ENCODE data around the gene CDSN. TPM values are rescaled to one million over a fixed set of nuclear protein-coding genes. Genes with fewer than 3 reads are reported as not detected.

The CDSN gene
- total RNA-seq, 1 experiment from 2014 or later: 1.9 TPM

- BruUV-seq (replicated peaks): no TSS peak
- ChIA-PET POLR2A (ENCODE audit: unreplicated experiment) (no interaction called here), CTCF (interaction anchor here (0.7 kb wide), 1 partner anchor 594 kb away, joined by 4 read pairs; no protein-coding TSS in a partner anchor)
- H2AFZ ChIP-seq: no peak overlapping the region
- no peaks in the 10 kb centered on the region for H3K9me3 ChIP-seq (ENCODE audit: insufficient read depth, low read depth)
- no peaks in the 10 kb centered on the region for H3K36me3 ChIP-seq (ENCODE audit: low read depth)
- DNase-seq: no peak
- no peak overlapping the region for H3K4me2 ChIP-seq
- no peaks in the 10 kb centered on the region for H3K79me2 ChIP-seq (ENCODE audit: low read depth)
- no peaks in the 10 kb centered on the region for H4K20me1 ChIP-seq (ENCODE audit: insufficient read depth)
- H3K4me3 ChIP-seq: no peak overlapping the region
- H3K9me2 ChIP-seq (ENCODE audit: insufficient read depth): no peaks in the 10 kb centered on the region
- H3K27me3 ChIP-seq (ENCODE audit: insufficient read depth, low read depth): no peaks in the 10 kb centered on the region
- no peak for TF ChIP-seq EZH2 (IDR thresholded peaks at IDR 0.05; ENCODE audit: low read depth)
- no peak for TF ChIP-seq CTCF (conservative IDR thresholded peaks at IDR 0.05)
- no peak overlapping the region for H3K27ac ChIP-seq
- H3K4me1 ChIP-seq (replicated peaks; ENCODE audit: insufficient read depth): peaks cover 22% of the 10 kb centered on the region
- peaks cover 16% of the 10 kb centered on the region; the same call in 1 of the 2 replicates for H3F3A ChIP-seq (ENCODE audit: insufficient read depth, low read depth)
- intact Hi-C loops (cut with micrococcal nuclease; ENCODE audit: unreplicated experiment): no loop called here
Observed at GRCh38 chr6:31090275-31090972, 29.8 kb downstream of the CDSN start.

GRCh38 chr6:31087494-31088089 is 32.7 kb downstream of the CDSN start:
- intact Hi-C loops (cut with micrococcal nuclease; ENCODE audit: unreplicated experiment): loop anchor here (1.0 to 5.0 kb wide), 7 partner anchors 27 to 605 kb away; partner anchors contain the start of genes PSORS1C1 and TUBB
- Histone ChIP-seq H3K9me3 (ENCODE audit: insufficient read depth, low read depth) (no peaks in the 10 kb centered on the region), H3K4me1 (replicated peaks; ENCODE audit: insufficient read depth) (peaks cover 12% of the 10 kb centered on the region), H3K27me3 (ENCODE audit: insufficient read depth, low read depth) (no peaks in the 10 kb centered on the region), H4K20me1 (ENCODE audit: insufficient read depth) (no peaks in the 10 kb centered on the region), H2AFZ (no peak overlapping the region), H3F3A (ENCODE audit: insufficient read depth, low read depth) (peaks cover 16% of the 10 kb centered on the region; the same call in 1 of the 2 replicates), H3K4me3 (no peak overlapping the region), H3K79me2 (ENCODE audit: low read depth) (no peaks in the 10 kb centered on the region), H3K36me3 (ENCODE audit: low read depth) (no peaks in the 10 kb centered on the region), H3K27ac (0 out of 2 replicates have a peak overlapping the region, but pooled peaks have one; percentile 2), H3K9me2 (ENCODE audit: insufficient read depth) (no peaks in the 10 kb centered on the region), H3K4me2 (peak overlapping the region; percentile 53)
- peak; percentile 80 to 89 for DNase-seq
- TF ChIP-seq EZH2 (IDR thresholded peaks at IDR 0.05; ENCODE audit: low read depth) (no peak), CTCF (conservative IDR thresholded peaks at IDR 0.05) (peak; percentile 90)
- ChIA-PET CTCF (interaction anchor here (0.6 to 2.2 kb wide), 23 partner anchors 10 to 1240 kb away, joined by 3 to 45 read pairs (median 4); partner anchors contain the start of genes DDR1, PSORS1C1 and VARS2), POLR2A (ENCODE audit: unreplicated experiment) (interaction anchor here (0.5 to 1.2 kb wide), 5 partner anchors 27 to 375 kb away, joined by 3 to 16 read pairs (median 7); partner anchors contain the start of genes FLOT1 and PSORS1C1)
- BruUV-seq (replicated peaks): no TSS peak

GRCh38 chr6:31086788-31087440 is 33.3 kb downstream of the CDSN start:
- H3K4me3 ChIP-seq: no peak overlapping the region
- H2AFZ ChIP-seq: no peak overlapping the region
- no peaks in the 10 kb centered on the region for H3K9me2 ChIP-seq (ENCODE audit: insufficient read depth)
- H3K79me2 ChIP-seq (ENCODE audit: low read depth): no peaks in the 10 kb centered on the region
- ChIA-PET CTCF (interaction anchor here (0.6 to 2.2 kb wide), 23 partner anchors 9 to 1239 kb away, joined by 3 to 45 read pairs (median 4); partner anchors contain the start of genes DDR1, PSORS1C1 and VARS2), POLR2A (ENCODE audit: unreplicated experiment) (interaction anchor here (0.5 to 1.2 kb wide), 5 partner anchors 28 to 376 kb away, joined by 3 to 16 read pairs (median 7); partner anchors contain the start of genes FLOT1 and PSORS1C1)
- peak overlapping the region; percentile 2; the same call in 1 of the 2 replicates for H3K27ac ChIP-seq
- no peaks in the 10 kb centered on the region for H3K9me3 ChIP-seq (ENCODE audit: insufficient read depth, low read depth)
- H3K36me3 ChIP-seq (ENCODE audit: low read depth): no peaks in the 10 kb centered on the region
- no peak for TF ChIP-seq CTCF (conservative IDR thresholded peaks at IDR 0.05)
- TF ChIP-seq EZH2 (IDR thresholded peaks at IDR 0.05; ENCODE audit: low read depth): no peak
- peaks cover 12% of the 10 kb centered on the region for H3K4me1 ChIP-seq (replicated peaks; ENCODE audit: insufficient read depth)
- H4K20me1 ChIP-seq (ENCODE audit: insufficient read depth): no peaks in the 10 kb centered on the region
- peaks cover 16% of the 10 kb centered on the region; the same call in 1 of the 2 replicates for H3F3A ChIP-seq (ENCODE audit: insufficient read depth, low read depth)
- peak overlapping the region; percentile 53 for H3K4me2 ChIP-seq
- DNase-seq: peak in 1 of 2 experiments; percentile 56
- BruUV-seq (replicated peaks): no TSS peak
- H3K27me3 ChIP-seq (ENCODE audit: insufficient read depth, low read depth): no peaks in the 10 kb centered on the region
- intact Hi-C loops (cut with micrococcal nuclease; ENCODE audit: unreplicated experiment): loop anchor here (1.0 to 5.0 kb wide), 7 partner anchors 27 to 604 kb away; partner anchors contain the start of genes PSORS1C1 and TUBB

Data from PC-9 (cell line).